ENCODE results near the gene OR10X1. TPM values are rescaled to one million over a fixed set of nuclear protein-coding genes. Genes with fewer than 3 reads are reported as not detected.

OR10X1 gene
- total RNA-seq, 1 experiment from 2014 or later: not detected

- no TSS peak for BruUV-seq (replicated peaks)
- no peak for DNase-seq (ENCODE audit: low read depth, low spot score)
- in situ Hi-C loops (cut with HindIII; ENCODE audit: low pct_unique_long_range_greater_than_20kb, low sequenced_read_pairs): no loop called here
These were observed 32.2 kb upstream of the OR10X1 start for GRCh38 chr1:158611916-158612315.

GRCh38 chr1:158607296-158607695 is 27.6 kb upstream of the OR10X1 start:
- Histone ChIP-seq H3K4me1 (ENCODE audit: control insufficient read depth, insufficient read depth, low read length) (no peaks in the 10 kb centered on the region), H3K27me3 (ENCODE audit: control insufficient read depth, insufficient read depth, low read length) (no peaks in the 10 kb centered on the region), H3K9me3 (ENCODE audit: control insufficient read depth, insufficient read depth, low read depth, low read length) (no peaks in the 10 kb centered on the region), H3K36me3 (ENCODE audit: control insufficient read depth, insufficient read depth, low read length) (no peaks in the 10 kb centered on the region), H3K4me3 (ENCODE audit: low read depth in 2 of 2, low read length in 2 of 2) (no peak overlapping the region), H3K27ac (ENCODE audit: low read length) (no peak overlapping the region)
- no TSS peak for BruUV-seq (replicated peaks)
- TF ChIP-seq TCF7L2 (IDR thresholded peaks at IDR 0.05; ENCODE audit: low read depth, low read length) (no peak), POLR2AphosphoS5 (IDR thresholded peaks at IDR 0.05; ENCODE audit: low read depth, low read length) (no peak), SIN3A (IDR thresholded peaks at IDR 0.05; ENCODE audit: borderline replicate concordance, insufficient read depth, low read depth, low read length) (no peak)
- TF ChIP-seq, protein P1, sequence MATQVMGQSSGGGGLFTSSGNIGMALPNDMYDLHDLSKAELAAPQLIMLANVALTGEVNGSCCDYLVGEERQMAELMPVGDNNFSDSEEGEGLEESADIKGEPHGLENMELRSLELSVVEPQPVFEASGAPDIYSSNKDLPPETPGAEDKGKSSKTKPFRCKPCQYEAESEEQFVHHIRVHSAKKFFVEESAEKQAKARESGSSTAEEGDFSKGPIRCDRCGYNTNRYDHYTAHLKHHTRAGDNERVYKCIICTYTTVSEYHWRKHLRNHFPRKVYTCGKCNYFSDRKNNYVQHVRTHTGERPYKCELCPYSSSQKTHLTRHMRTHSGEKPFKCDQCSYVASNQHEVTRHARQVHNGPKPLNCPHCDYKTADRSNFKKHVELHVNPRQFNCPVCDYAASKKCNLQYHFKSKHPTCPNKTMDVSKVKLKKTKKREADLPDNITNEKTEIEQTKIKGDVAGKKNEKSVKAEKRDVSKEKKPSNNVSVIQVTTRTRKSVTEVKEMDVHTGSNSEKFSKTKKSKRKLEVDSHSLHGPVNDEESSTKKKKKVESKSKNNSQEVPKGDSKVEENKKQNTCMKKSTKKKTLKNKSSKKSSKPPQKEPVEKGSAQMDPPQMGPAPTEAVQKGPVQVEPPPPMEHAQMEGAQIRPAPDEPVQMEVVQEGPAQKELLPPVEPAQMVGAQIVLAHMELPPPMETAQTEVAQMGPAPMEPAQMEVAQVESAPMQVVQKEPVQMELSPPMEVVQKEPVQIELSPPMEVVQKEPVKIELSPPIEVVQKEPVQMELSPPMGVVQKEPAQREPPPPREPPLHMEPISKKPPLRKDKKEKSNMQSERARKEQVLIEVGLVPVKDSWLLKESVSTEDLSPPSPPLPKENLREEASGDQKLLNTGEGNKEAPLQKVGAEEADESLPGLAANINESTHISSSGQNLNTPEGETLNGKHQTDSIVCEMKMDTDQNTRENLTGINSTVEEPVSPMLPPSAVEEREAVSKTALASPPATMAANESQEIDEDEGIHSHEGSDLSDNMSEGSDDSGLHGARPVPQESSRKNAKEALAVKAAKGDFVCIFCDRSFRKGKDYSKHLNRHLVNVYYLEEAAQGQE (IDR thresholded peaks at IDR 0.05; ENCODE audit: insufficient read depth in 1 of 2, low read depth in 2 of 2, low read length in 1 of 2): no peak
- TF ChIP-seq, protein P2, sequence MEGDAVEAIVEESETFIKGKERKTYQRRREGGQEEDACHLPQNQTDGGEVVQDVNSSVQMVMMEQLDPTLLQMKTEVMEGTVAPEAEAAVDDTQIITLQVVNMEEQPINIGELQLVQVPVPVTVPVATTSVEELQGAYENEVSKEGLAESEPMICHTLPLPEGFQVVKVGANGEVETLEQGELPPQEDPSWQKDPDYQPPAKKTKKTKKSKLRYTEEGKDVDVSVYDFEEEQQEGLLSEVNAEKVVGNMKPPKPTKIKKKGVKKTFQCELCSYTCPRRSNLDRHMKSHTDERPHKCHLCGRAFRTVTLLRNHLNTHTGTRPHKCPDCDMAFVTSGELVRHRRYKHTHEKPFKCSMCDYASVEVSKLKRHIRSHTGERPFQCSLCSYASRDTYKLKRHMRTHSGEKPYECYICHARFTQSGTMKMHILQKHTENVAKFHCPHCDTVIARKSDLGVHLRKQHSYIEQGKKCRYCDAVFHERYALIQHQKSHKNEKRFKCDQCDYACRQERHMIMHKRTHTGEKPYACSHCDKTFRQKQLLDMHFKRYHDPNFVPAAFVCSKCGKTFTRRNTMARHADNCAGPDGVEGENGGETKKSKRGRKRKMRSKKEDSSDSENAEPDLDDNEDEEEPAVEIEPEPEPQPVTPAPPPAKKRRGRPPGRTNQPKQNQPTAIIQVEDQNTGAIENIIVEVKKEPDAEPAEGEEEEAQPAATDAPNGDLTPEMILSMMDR (IDR thresholded peaks at IDR 0.05): no peak
- intact Hi-C loops (cut with micrococcal nuclease; ENCODE audit: unreplicated experiment): no loop called here
- in situ Hi-C loops (cut with HindIII; ENCODE audit: low pct_unique_long_range_greater_than_20kb, low sequenced_read_pairs): no loop called here
- ATAC-seq (no peak), DNase-seq (ENCODE audit: low read depth, low spot score) (no peak)
- CTCF ChIA-PET: no interaction called here
- POLR2A ChIA-PET: no interaction called here

More at GRCh38 chr1:158611916-158612315, 32.2 kb upstream of the OR10X1 start:
- Histone ChIP-seq H3K4me3 (ENCODE audit: low read depth in 2 of 2, low read length in 2 of 2) (no peak overlapping the region), H3K27ac (ENCODE audit: low read length) (no peak overlapping the region), H3K9me3 (ENCODE audit: control insufficient read depth, insufficient read depth, low read depth, low read length) (no peaks in the 10 kb centered on the region), H3K36me3 (ENCODE audit: control insufficient read depth, insufficient read depth, low read length) (no peaks in the 10 kb centered on the region), H3K27me3 (ENCODE audit: control insufficient read depth, insufficient read depth, low read length) (no peaks in the 10 kb centered on the region), H3K4me1 (ENCODE audit: control insufficient read depth, insufficient read depth, low read length) (no peaks in the 10 kb centered on the region)
- ATAC-seq: no peak
- CTCF ChIA-PET: no interaction called here
- POLR2A ChIA-PET: no interaction called here
- TF ChIP-seq TCF7L2 (IDR thresholded peaks at IDR 0.05; ENCODE audit: low read depth, low read length) (no peak), SIN3A (IDR thresholded peaks at IDR 0.05; ENCODE audit: borderline replicate concordance, insufficient read depth, low read depth, low read length) (no peak), POLR2AphosphoS5 (IDR thresholded peaks at IDR 0.05; ENCODE audit: low read depth, low read length) (no peak)
- TF ChIP-seq, protein P1 (IDR thresholded peaks at IDR 0.05; ENCODE audit: insufficient read depth in 1 of 2, low read depth in 2 of 2, low read length in 1 of 2): no peak
- TF ChIP-seq, protein P2 (IDR thresholded peaks at IDR 0.05): no peak
- intact Hi-C loops (cut with micrococcal nuclease; ENCODE audit: unreplicated experiment): no loop called here

All from Panc1 (cell line).